ENCODE measurements around the gene CDH4.

The CDH4 gene

DNA sequence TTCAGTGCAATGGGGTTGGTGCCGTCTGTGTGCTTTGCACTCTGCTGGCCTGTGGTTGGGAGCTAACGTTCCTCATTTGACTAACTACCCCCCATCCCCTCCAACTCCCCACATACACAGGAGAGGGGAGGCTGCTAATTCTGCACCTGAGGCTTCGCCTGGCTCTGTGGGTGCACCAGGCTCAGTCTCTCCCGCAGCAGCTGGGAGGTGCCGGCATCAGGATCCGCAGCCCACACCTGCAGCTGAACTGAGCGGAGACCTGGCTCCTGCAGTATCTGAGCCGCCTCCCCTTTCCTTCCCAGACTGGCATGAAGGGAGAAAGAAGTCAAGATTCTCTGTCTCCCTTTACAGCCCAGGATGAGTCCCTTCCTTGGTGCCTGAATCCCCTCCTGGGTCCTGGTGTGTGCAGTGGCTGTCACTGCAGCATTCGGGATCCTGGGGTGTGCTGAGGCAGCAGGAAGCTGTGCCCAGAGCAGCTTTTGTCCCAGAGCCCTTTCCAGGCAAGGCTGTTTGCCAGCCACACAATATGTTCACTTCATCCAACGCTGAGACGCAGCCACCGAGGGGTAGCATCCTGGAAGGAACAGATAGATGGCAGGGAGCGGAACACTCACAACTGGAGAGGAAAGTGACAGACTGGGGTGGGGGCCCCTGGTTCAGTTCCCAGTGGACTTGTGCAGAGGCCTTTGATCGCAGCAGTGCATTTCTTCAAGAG is 70.2 kb downstream of the CDH4 start:
- in situ Hi-C loops (cut with HindIII; ENCODE audit: low sequenced_read_pairs): no loop called here
- DNase-seq (ENCODE audit: low read depth, low spot score): no peak

DNA sequence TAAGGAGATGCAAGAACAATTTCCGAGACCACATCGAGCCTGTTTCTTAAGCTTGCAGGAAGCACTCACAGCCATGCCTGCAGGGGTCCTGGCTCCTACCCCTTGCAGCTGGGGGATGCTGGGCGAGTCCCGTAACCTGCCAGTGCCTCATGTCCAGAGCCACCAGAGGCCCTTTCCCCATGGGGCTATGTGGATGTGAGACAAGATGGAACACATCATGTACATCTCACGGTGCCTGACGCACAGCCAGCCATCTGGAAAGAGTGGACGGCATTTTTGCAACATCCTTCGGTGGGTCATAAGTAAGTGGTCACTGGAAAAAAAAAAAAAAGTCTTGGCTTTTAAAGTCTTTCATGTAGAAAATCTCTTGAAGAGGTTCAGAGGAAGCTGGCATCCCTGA is 72.8 kb downstream of the CDH4 start:
- in situ Hi-C loops (cut with HindIII; ENCODE audit: low sequenced_read_pairs): no loop called here
- TF ChIP-seq, protein P1, sequence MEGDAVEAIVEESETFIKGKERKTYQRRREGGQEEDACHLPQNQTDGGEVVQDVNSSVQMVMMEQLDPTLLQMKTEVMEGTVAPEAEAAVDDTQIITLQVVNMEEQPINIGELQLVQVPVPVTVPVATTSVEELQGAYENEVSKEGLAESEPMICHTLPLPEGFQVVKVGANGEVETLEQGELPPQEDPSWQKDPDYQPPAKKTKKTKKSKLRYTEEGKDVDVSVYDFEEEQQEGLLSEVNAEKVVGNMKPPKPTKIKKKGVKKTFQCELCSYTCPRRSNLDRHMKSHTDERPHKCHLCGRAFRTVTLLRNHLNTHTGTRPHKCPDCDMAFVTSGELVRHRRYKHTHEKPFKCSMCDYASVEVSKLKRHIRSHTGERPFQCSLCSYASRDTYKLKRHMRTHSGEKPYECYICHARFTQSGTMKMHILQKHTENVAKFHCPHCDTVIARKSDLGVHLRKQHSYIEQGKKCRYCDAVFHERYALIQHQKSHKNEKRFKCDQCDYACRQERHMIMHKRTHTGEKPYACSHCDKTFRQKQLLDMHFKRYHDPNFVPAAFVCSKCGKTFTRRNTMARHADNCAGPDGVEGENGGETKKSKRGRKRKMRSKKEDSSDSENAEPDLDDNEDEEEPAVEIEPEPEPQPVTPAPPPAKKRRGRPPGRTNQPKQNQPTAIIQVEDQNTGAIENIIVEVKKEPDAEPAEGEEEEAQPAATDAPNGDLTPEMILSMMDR (IDR thresholded peaks at IDR 0.05; ENCODE audit: low read depth, low read length): no peak
- H3K4me3 ChIP-seq (ENCODE audit: low read depth, low read length): no peak overlapping the region
- DNase-seq (ENCODE audit: low read depth, low spot score): no peak

More for the DNA sequence above, 70.2 kb downstream of the CDH4 start:
- TF ChIP-seq, protein P1 (IDR thresholded peaks at IDR 0.05; ENCODE audit: low read depth, low read length): no peak
- no peak overlapping the region for H3K4me3 ChIP-seq (ENCODE audit: low read depth, low read length)

DNA sequence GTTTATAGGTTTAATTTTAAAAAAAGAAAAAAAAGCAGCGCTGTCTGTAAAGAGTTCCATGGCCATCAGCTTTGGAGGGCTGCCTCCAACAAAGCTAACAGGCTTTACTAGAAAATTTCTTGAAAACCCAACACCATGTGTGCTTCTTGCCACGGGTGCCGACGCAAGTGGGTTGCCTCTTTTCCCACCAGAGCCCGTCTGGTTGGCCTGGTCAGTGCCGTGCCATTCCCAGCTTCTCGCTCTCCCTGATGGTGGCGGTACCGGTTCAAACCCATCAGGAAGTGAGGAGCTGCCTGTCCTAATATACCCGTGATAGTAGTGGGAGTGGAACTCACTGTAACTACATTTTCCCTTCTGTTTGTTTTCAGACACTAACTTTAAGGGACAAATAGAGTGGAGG is 73.7 kb downstream of the CDH4 start:
- H3K4me3 ChIP-seq (ENCODE audit: low read depth, low read length): no peak overlapping the region
- in situ Hi-C loops (cut with HindIII; ENCODE audit: low sequenced_read_pairs): no loop called here
- no peak for DNase-seq (ENCODE audit: low read depth, low spot score)
- TF ChIP-seq, protein P1 (IDR thresholded peaks at IDR 0.05; ENCODE audit: low read depth, low read length): no peak

DNA sequence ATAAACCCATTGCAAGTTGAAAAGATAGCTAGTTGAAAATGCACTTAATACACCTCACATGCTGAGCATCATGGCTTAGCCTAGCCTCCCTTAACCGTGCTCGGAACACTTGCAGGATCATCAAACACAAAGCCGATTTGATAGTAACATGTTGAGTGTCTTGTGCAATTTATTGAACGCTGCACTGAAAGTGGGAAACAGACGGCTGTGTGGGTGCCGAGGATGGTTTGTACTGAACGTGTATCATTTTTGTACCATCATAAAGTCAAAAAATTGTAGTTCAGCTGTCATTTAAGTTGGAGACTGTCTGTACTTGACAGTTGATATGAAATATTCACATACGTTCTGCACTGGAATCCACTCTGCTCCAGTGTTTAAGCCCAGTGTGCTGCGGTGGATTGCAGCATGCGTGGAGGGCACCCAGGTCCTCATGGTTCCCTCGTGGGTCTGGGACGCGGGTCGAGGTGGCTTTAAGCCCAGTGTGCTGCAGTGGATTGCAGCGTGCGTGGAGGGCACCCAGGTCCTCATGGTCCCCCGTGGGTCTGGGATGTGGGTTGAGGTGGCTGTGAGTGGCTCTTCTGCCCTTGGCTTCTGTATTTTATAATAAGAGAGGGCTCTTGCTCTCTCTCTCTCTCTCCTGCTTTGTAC is 77.0 kb downstream of the CDH4 start:
- in situ Hi-C loops (cut with HindIII; ENCODE audit: low sequenced_read_pairs): no loop called here
- DNase-seq (ENCODE audit: low read depth, low spot score): no peak
- TF ChIP-seq, protein P1 (IDR thresholded peaks at IDR 0.05; ENCODE audit: low read depth, low read length): no peak
- H3K4me3 ChIP-seq (ENCODE audit: low read depth, low read length): no peak overlapping the region

DNA sequence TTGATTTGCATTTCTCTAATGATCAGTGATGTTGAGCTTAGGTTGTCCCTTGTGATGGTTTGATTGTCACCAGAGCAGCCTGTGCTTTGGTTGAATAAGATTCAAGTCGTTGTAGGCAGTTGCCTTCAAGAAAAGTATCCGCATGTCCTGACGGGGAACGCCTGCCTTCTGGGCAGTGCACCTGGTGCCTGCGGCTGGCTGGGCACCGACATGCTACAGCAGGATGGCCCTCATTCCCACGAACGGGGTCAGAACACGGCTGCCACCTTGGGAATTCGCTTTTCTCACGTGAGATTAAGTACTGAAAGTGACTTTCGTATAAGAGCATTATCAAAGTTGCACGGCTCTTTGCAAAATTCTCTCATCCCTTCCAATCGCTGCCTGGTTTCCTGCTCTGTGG is 78.4 kb downstream of the CDH4 start:
- TF ChIP-seq, protein P1 (IDR thresholded peaks at IDR 0.05; ENCODE audit: low read depth, low read length): no peak
- no peak overlapping the region for H3K4me3 ChIP-seq (ENCODE audit: low read depth, low read length)
- no peak for DNase-seq (ENCODE audit: low read depth, low spot score)
- in situ Hi-C loops (cut with HindIII; ENCODE audit: low sequenced_read_pairs): no loop called here

DNA sequence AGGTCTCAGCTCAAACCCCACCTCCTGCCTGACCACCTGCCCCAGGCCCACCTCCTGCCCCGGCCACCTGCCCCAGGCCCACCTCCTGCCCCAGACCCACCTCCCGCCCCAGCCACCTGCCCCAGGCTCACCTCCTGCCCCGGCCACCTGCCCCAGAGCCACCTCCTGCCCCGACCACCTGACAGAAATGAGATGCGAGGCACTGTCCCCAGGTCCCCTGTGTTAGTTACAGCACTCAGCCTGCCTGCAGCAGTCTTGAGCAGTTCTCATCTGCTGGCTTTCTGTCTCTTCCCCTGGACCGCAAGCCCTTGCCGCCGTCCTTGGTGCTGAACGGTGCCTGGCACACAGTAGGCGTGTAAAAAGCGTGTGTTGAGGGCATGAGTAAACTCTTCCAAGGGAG is 79.5 kb downstream of the CDH4 start:
- TF ChIP-seq, protein P1 (IDR thresholded peaks at IDR 0.05; ENCODE audit: low read depth, low read length): no peak
- no peak for DNase-seq (ENCODE audit: low read depth, low spot score)
- in situ Hi-C loops (cut with HindIII; ENCODE audit: low sequenced_read_pairs): no loop called here
- no peak overlapping the region for H3K4me3 ChIP-seq (ENCODE audit: low read depth, low read length)

Data from astrocyte of the spinal cord (primary cell).